Stimulated activated CD4-positive, alpha-beta T cell treated with anti-CD3 and anti-CD28 coated beads, TNF-alpha, amount 100 ng/mL, for 1 hour (primary cell): ENCODE measurements around the gene PROM2.

ENCODE experiments used
- DNase-seq, 3 donors: peaks; one replicate each; pipeline ENCODE4 v3.0.0-alpha.2; 2020; ENCODE audit warnings: low read depth in 3 of 3, low spot score in 1 of 3

Gene PROM2

DNA sequence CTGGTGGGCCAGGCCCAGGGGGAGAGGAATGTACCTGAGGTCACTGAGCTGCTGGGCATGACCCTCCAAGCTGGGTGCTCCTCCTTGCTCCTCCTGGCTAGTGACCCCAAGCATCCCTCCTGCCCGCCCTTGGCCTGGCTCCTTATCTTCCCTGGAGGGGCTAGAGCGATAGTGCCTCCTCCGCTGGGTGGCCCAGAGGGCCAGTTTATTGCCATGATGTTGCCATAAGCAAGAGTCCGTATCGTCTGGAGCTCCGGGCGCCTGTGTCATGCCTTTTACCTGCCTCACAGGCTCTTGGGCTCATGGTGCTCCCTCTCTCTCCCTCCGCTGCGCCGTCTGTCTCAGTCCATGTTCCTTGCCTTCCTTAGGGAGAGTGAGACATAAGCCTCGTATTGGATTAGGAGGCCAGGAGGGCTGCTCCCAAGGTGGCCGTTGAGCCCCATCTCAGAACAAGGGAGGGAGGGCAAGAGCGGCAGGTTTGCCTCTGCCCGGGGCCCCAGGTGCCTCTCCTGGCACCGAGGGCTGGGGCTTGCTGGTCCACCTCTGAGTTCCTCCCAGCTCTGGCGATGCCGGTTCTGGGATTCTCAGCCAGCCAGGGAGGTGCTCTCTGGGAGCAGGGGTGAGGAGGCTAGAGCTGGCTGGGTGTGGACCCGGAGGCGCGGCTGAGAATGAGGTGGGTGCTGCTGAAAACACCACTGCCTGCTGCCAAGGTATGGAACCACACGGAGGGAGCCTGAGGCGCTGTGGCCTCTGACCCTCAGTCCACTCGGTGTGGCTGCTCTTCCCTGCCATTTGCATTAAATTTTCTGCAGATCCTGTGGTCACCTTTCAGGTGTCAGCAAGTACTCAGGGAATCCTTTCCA lies 45.5 kb downstream of the PROM2 start:
- no peak for DNase-seq

DNA sequence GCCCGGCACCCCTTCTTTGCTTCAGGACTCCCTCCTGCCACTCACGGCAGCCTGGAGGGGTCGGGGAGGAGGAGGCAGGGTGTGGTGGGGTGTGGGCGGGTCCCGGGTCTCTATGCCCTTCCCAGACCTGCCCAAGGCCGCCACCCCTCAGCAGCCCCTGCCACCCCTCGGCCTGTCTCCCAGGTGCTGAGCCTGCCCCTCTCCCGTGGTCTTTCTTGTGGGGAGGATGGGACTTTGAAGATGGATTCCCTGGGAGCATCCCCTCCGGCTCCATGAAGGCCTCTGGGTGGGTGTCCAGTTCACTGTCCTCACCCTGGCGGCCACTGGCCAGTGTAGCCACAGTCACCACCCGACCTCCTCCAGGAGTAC lies 46.1 kb downstream of the PROM2 start:
- DNase-seq, result no peak

DNA sequence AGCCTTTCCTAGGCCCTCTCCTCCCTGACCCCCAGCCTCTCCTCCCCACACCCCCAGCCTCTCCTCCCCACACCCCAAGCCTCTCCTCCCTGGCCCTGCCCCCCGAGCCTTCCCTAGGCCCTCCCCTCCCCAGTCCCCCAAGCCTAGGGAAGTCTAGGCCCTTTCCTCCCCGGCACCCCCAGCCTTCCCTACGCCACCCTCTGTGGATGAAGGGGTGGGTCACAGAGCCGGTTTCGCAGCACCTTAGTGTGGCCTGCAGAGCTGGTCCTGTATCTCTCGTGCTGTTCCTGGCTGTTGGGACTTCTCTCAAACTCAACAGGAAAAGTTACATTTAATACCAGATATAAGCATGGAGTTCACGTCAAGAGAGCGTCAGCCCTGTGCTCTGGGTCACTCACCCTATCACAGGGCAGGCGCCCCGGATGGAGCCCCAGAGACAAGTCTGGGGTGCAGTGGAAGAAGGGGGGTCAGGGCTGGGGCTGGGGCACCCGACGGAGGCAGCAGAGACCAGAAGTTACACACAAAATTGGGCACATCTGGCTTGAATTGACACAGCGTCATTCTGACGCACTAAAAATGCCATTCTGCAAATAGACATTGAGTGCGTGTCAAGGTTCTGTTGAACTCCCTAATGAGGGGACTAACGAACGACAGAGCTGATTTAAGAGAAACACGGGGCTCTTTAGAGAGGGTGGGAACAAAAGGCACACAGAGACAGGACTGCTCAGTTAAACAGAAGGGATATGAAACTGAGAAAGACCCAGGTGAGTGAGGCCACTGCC lies 46.9 kb downstream of the PROM2 start:
- no peak for DNase-seq

GRCh38 chr2:95323347-95324155 lies 49.3 kb downstream of the PROM2 start:
- DNase-seq, result no peak

GRCh38 chr2:95325026-95325425 lies 50.8 kb downstream of the PROM2 start:
- no peak for DNase-seq

GRCh38 chr2:95325590-95326432 lies 51.6 kb downstream of the PROM2 start:
- no peak for DNase-seq

GRCh38 chr2:95326433-95327140 lies 52.3 kb downstream of the PROM2 start:
- no peak for DNase-seq

GRCh38 chr2:95327861-95328260 lies 53.6 kb downstream of the PROM2 start:
- DNase-seq, result no peak

DNA sequence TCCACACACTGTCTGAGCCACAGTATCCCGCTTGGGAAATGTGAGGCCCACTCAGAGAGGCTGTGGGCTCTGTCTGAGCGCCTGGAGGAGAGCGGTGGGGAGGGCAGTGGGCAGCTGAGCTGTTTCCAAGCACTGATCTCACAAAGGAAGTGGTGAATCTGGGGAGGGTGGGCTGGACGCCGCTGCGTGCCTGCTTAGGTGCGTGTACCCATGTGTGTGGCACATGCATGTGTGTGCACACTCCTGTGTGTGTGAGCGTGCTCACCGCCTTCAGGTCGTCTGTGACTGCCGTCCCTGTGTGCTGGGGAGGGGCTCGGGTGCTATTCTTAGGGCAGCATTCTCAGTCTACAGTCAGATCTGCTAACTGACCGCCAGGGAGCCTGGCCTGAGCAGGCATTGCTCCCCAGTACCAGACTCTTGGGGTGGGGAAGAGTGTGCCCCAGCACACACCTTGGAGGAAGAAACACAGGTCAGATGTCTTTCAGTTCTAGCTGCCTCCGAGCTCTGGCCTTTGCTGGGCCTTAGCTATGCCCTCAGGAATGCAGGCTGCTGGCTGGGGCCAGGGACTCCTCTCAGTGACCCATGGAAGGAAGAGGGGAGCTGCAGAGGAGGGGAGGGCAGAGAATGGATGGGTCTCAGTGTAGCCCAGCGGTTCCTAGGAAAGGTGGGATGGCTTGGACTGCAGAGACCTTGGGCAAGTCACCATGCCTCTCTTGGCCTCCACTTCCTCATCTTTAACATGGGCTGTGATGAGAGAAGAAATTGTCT lies 54.3 kb downstream of the PROM2 start:
- no peak for DNase-seq

GRCh38 chr2:95329401-95329800 lies 55.2 kb downstream of the PROM2 start:
- DNase-seq, result no peak

- DNase-seq, result no peak
Observed at GRCh38 chr2:95329891-95330793, 55.9 kb downstream of the PROM2 start.

GRCh38 chr2:95330794-95331338 lies 56.6 kb downstream of the PROM2 start:
- DNase-seq, result no peak

DNA sequence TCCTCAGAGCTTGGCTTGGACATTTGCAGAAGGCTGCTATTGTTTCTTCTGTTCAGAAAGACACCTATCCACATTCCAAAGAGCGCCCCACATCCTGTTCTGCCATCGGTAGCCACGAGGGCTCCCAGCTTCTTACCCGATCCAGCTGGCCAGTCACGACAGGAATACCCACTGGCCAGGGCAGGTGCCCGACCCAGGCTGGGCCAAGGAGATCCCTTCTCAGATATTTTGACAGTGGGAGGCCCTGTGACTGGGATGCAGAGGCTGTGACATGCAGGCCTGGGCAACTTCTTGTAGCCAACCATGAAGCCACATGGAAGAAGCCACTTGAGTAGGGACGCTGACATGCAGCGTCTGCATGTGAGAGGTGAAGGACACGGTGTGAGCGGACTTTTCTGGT lies 57.4 kb downstream of the PROM2 start:
- DNase-seq, result no peak

DNA sequence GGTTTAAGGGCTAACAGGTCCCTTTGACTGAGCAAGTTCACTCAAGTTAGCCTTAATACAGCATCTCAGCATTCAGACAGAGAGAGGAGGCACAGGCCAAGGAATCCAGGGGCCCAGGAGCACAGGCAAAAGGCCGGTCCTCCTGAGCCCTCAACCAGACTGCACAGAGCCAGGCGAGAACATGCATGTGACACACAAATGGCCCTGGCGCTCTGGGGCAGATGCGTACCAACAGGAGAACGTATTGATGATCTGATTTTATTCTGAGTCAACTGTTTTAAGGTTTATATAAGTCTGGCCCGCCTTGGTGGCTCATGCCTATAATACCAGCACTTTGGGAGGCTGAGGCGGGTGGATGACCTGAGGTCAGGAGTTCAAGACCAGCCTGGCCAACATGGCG lies 57.8 kb downstream of the PROM2 start:
- no peak for DNase-seq

DNA sequence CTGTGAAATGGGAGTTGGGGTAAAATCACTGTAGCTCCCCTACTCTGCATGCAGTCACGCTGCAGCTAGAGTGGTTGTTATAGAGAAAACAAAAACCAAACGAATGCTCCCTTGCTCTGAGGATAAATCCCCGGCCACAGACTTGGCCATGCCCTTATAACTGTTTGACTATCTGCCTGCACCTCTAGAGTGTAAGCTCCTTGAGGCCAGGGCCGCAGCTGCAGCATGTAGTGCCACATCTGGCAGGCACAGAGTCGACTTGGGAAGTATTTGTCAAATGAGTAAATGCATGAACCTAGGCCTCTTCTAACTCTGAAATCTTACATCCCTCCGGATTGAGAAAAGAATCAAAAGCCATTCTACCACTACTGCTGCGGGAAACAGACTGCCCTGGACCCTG lies 58.8 kb downstream of the PROM2 start:
- DNase-seq, result no peak

DNA sequence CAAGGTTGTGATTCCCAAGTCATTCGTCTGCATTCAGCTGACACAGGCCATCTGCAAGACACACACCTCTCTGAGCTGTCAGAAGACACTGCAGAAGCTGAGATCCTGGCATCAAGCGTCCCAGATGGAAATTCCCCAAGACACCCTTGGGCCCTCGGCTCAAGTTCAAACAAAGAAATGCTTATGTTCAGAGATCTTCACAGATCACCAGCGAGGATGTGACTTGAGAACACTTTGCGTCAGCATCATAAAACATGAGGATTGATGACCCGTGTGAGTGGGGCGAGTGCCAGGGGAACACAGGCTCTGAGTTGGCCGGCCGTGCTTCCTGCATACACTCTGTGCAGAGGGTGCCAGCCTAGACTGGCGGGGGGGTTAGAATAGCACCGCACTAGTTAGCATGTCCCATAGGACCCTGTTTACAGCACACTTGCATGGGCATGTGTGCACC lies 59.7 kb downstream of the PROM2 start:
- no peak for DNase-seq

GRCh38 chr2:95334916-95335641 lies 60.8 kb downstream of the PROM2 start:
- DNase-seq, result no peak
